GM12872 (cell line): ENCODE measurements around the gene MEA1.

Source experiments
- TF ChIP-seq, protein P1 (sequence below): IDR thresholded peaks from 3 replicates; pipeline ENCODE4 v1.5.1; 2011; ENCODE audit warnings: low read depth, mild to moderate bottlenecking, low read length, moderate library complexity; ENCODE audit not compliant: insufficient read depth

MEA1 gene

DNA sequence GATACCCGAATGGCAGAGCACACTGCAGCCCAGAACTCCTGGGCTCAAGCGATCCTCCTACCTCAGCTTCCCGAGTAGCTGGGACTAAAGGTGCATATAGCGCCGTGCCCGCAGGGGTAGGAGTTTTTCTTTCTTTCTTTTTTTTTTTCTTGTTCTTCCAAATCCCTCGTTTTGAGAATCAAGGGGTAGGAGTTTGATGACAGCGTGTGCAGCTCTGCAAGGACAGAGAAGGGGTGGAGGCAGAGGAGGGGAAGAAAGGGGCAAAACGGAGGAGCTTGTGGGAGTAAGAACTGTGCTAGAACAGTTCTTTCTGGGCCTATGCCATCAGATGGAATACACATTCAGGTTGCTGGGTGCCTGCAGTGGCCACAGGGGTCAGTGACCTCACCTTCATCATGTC is 23.0 kb upstream of the MEA1 start:
- TF ChIP-seq, protein P1, sequence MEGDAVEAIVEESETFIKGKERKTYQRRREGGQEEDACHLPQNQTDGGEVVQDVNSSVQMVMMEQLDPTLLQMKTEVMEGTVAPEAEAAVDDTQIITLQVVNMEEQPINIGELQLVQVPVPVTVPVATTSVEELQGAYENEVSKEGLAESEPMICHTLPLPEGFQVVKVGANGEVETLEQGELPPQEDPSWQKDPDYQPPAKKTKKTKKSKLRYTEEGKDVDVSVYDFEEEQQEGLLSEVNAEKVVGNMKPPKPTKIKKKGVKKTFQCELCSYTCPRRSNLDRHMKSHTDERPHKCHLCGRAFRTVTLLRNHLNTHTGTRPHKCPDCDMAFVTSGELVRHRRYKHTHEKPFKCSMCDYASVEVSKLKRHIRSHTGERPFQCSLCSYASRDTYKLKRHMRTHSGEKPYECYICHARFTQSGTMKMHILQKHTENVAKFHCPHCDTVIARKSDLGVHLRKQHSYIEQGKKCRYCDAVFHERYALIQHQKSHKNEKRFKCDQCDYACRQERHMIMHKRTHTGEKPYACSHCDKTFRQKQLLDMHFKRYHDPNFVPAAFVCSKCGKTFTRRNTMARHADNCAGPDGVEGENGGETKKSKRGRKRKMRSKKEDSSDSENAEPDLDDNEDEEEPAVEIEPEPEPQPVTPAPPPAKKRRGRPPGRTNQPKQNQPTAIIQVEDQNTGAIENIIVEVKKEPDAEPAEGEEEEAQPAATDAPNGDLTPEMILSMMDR = no peak

DNA sequence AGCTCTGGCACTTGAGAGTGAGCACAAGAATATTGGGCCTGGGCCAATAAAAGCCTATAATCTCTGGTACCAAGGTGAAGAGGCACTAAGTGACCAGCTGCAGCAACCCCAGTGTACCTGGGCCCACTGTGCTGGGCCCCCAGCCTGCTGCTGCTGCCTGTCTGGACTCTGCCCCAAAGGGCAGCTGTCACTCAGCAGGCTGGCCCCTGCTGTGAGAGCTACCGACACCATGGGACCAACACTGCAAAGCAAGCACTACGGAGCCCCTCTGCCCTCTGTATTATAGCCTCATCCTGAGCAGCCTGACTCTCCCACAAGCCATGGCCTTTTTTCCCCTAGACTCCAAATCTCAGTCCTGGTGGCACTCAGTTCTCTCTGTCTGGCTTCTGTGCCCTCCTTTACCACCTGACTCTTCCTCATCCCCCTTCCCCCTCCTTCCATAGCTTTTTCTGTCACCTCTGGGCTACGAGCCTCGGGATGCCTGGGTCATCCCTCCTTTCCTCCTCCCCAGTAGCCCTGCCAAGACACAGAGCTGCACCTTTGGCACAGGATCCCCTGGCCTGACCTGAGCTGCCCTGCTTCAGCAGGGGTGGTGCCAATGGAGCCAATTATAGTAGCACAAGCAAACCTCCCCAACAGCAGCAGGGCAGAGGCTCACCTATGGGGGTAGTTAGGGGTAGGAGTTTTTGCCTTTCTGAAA is 21.9 kb upstream of the MEA1 start:
- TF ChIP-seq, protein P1 = no peak

DNA sequence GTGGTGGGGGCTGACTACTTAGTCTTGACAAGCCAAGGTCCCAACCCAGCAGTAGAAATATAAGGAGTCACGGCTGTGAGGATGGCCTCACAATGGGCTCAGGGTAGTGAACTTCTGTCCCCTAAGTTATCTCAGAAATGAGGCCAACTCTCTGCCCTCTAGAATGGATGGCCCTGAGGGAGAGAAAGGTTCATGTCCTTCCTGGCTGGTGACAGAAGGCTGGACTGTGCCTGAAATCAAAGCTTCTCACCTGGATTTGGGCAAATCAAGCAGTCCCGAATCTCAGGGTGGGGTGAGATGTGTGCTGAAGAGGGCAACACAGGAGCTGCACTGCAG is 20.4 kb upstream of the MEA1 start:
- TF ChIP-seq, protein P1 = no peak

DNA sequence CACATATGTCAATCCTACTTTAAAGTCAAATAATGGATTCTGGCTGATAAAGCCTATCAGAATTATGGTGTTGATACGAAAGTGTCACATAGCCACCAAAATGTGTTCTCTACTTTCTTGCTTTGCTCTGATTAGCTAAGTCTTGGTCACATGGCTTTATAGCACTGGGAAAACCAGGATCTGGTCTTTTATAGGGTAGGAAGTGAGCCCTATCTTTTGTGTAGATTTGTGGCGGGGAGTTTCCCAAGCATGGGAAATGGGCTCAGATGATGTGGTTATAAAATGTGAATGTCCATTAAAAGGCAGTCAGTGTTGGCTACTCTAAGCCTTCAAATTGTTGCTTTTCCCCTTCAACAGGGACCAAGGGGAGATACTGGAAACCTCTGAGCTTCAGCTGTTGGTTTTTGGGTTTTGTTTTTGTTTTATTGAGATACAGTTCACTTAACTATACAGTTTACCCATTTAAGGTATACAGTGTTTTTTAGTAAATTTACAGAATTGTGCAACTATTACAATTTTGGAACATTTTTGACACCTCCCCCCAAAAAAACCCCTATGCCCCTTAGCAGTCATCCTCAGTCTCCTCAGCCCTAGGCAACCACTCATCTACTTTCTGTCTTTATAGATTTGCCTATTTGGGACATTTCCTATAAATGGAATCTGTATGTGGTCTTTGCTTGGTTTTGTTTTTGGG is 19.9 kb upstream of the MEA1 start:
- TF ChIP-seq, protein P1 = no peak

DNA sequence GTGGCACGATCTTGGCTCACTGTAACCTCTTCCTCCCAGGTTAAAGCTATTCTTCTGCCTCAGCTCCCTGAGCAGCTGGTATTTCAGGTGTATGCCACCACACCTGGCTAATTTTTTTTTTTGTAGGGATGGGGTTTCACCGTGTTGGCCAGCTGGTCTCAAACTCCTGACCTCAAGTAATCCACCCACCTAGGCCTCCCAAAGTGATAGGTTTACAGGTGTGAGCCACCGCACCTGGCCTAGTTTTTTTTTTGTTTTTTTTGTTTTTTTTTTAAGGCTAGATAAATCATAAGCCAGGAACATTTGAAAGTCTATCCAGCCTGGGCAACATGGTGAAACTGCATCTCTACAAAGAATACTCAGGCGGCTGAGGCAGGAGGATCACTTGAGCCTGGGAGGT is 18.6 kb upstream of the MEA1 start:
- TF ChIP-seq, protein P1 = no peak

DNA sequence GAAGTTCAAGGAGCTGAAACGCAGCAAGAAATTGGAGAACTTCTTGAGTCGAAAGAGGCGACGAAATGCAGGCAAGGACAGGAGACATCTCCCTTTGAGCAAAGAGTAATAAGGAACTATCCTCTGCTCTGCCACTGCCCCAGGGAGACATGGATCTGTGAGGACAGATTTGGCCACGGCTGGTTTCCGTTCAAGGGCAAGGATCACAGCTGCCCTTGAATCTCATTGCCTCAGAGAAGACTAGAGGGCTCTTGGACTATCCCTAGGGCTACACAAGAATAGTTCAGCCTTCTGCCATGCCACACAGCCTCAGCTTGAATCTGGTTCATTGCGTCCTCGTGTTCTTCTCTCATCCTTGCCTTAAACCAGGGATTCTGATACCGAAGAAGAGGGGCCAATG is 15.4 kb upstream of the MEA1 start:
- TF ChIP-seq, protein P1 = no peak

DNA sequence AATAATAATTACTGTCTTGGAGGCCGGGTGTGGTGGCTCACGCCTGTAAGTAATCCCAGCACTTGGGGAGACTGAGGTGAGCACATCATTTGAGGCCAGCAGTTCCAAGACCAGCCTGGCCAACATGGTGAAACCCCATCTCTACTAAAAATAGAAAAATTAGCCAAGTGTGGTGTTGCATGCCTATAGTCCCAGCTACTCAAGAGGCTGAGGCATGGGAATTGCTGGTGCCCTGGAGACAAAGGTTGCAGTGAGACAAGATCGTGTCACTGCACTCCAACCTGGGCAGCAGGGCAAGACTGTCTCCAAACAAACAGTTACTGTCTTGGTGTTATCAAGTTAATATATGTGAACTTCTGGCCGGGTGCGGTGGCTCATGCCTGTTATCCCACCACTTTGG is 12.6 kb upstream of the MEA1 start:
- TF ChIP-seq, protein P1 = no peak
